HG03103 (cell line): ENCODE measurements around the gene TBC1D9.
A peak's percentile ranks its signal among the peaks of the same experiment; 100 is the strongest.

Experiments used
- ATAC-seq: cut with Tn5 transposase; IDR thresholded peaks from one replicate; pipeline ENCODE4 v1.9.1; 2021; ENCODE audit warnings: low read depth; ENCODE audit not compliant: unreplicated experiment

TBC1D9 gene

GRCh38 chr4:140701071-140701470, 55.1 kb downstream of the TBC1D9 start:
- no peak for ATAC-seq

- ATAC-seq: no peak
Measured at GRCh38 chr4:140697709-140698560, 58.2 kb downstream of the TBC1D9 start.

- no peak for ATAC-seq
Measured at GRCh38 chr4:140695483-140695882, 60.7 kb downstream of the TBC1D9 start.

GRCh38 chr4:140693562-140693961, 62.6 kb downstream of the TBC1D9 start:
- ATAC-seq: no peak

GRCh38 chr4:140691369-140691768, 64.8 kb downstream of the TBC1D9 start:
- ATAC-seq: no peak

- ATAC-seq: no peak
Measured at GRCh38 chr4:140690093-140690492, 66.1 kb downstream of the TBC1D9 start.

GRCh38 chr4:140689623-140690022, 66.6 kb downstream of the TBC1D9 start:
- ATAC-seq: no peak

GRCh38 chr4:140688711-140689598, 67.2 kb downstream of the TBC1D9 start:
- ATAC-seq: no peak

GRCh38 chr4:140686796-140687195, 69.4 kb downstream of the TBC1D9 start:
- ATAC-seq: no peak

GRCh38 chr4:140684314-140684713, 71.9 kb downstream of the TBC1D9 start:
- no peak for ATAC-seq

GRCh38 chr4:140681201-140681600, 75.0 kb downstream of the TBC1D9 start:
- no peak for ATAC-seq

GRCh38 chr4:140680686-140681085, 75.5 kb downstream of the TBC1D9 start:
- ATAC-seq: no peak

GRCh38 chr4:140679576-140679975, 76.6 kb downstream of the TBC1D9 start:
- no peak for ATAC-seq

GRCh38 chr4:140675599-140676231, 80.5 kb downstream of the TBC1D9 start:
- ATAC-seq: no peak

- no peak for ATAC-seq
Measured at GRCh38 chr4:140673729-140674128, 82.5 kb downstream of the TBC1D9 start.

- ATAC-seq: no peak
Measured at GRCh38 chr4:140672416-140672815, 83.8 kb downstream of the TBC1D9 start.

- ATAC-seq: no peak
Measured at GRCh38 chr4:140668111-140668510, 88.1 kb downstream of the TBC1D9 start.

- peak; percentile 64 for ATAC-seq
Measured at GRCh38 chr4:140666889-140667614, 89.1 kb downstream of the TBC1D9 start.

GRCh38 chr4:140662082-140662869, 93.9 kb downstream of the TBC1D9 start:
- no peak for ATAC-seq

- ATAC-seq: no peak
Measured at GRCh38 chr4:140661550-140661949, 94.6 kb downstream of the TBC1D9 start.
